Measurements from ENCODE around the gene ANKRD12.

DNA sequence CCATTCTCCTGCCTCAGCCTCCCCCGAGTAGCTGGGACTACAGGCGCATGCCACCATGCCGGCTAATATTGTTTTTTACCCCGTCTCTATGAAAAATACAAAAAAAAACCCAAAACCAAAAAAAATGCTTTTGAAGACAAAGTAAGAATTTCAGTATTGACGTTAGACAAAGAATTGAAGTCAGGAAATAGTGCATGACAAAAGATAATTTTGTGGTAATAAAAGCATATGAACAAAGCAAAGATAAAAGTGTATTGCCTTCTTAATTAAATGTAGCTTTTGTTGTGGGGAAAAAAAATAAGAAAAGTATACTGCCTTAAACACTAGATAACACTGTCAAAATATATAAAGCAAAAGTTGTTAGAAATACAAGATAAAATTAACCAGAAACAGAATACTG, 86.8 kb downstream of the ANKRD12 start:
- TF ChIP-seq, protein P1, sequence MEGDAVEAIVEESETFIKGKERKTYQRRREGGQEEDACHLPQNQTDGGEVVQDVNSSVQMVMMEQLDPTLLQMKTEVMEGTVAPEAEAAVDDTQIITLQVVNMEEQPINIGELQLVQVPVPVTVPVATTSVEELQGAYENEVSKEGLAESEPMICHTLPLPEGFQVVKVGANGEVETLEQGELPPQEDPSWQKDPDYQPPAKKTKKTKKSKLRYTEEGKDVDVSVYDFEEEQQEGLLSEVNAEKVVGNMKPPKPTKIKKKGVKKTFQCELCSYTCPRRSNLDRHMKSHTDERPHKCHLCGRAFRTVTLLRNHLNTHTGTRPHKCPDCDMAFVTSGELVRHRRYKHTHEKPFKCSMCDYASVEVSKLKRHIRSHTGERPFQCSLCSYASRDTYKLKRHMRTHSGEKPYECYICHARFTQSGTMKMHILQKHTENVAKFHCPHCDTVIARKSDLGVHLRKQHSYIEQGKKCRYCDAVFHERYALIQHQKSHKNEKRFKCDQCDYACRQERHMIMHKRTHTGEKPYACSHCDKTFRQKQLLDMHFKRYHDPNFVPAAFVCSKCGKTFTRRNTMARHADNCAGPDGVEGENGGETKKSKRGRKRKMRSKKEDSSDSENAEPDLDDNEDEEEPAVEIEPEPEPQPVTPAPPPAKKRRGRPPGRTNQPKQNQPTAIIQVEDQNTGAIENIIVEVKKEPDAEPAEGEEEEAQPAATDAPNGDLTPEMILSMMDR (IDR thresholded peaks at IDR 0.05) = no peak
- TF ChIP-seq POLR2A (IDR thresholded peaks at IDR 0.05) = no peak
- TF ChIP-seq EP300 (IDR thresholded peaks at IDR 0.05) = no peak
